GM18861 (cell line): ENCODE data around the gene C19orf25.

Experiments used
- ATAC-seq: cut with Tn5 transposase; IDR thresholded peaks from one replicate; pipeline ENCODE4 v1.9.1; 2021; ENCODE audit not compliant: unreplicated experiment

Gene C19orf25

GRCh38 chr19:1466461-1467214 lies 12.4 kb downstream of the C19orf25 start:
- no peak for ATAC-seq

- ATAC-seq, result no peak
Measured at GRCh38 chr19:1466018-1466460, 13.0 kb downstream of the C19orf25 start.

- ATAC-seq, result no peak
Measured at GRCh38 chr19:1465191-1466016, 13.6 kb downstream of the C19orf25 start.

- ATAC-seq, result no peak
Measured at GRCh38 chr19:1461862-1462261, 17.2 kb downstream of the C19orf25 start.

GRCh38 chr19:1460033-1460995 lies 18.7 kb downstream of the C19orf25 start:
- ATAC-seq, result no peak

GRCh38 chr19:1459479-1459878 lies 19.5 kb downstream of the C19orf25 start:
- ATAC-seq, result no peak

- no peak for ATAC-seq
Measured at GRCh38 chr19:1457892-1458291, 21.1 kb downstream of the C19orf25 start.

- no peak for ATAC-seq
Measured at GRCh38 chr19:1457031-1457739, 21.8 kb downstream of the C19orf25 start.

- ATAC-seq, result no peak
Measured at GRCh38 chr19:1456121-1456900, 22.7 kb downstream of the C19orf25 start.

GRCh38 chr19:1455336-1456120 lies 23.5 kb downstream of the C19orf25 start:
- ATAC-seq, result no peak

- ATAC-seq, result no peak
Measured at GRCh38 chr19:1455002-1455335, 24.0 kb downstream of the C19orf25 start.

GRCh38 chr19:1453525-1454364 lies 25.3 kb downstream of the C19orf25 start:
- ATAC-seq, result no peak

GRCh38 chr19:1452802-1453524 lies 26.1 kb downstream of the C19orf25 start:
- no peak for ATAC-seq

GRCh38 chr19:1451916-1452801 lies 26.9 kb downstream of the C19orf25 start:
- no peak for ATAC-seq

GRCh38 chr19:1450735-1451731 lies 28.0 kb downstream of the C19orf25 start:
- no peak for ATAC-seq
